ENCODE results near the gene DPM3.

GRCh38 chr1:155128755-155129473 is 11.4 kb downstream of the DPM3 start:
- no peak for TF ChIP-seq ZBTB1 (tag by site-specific recombination; IDR thresholded peaks at IDR 0.05)
- TF ChIP-seq ZNF121 (tag by site-specific recombination; IDR thresholded peaks at IDR 0.05), result no peak
- no peak for TF ChIP-seq CTCF (tag by site-specific recombination; IDR thresholded peaks at IDR 0.05)
- TF ChIP-seq KLF10 (tag by site-specific recombination; IDR thresholded peaks at IDR 0.05), result no peak
- TF ChIP-seq PRDM1 (tag by site-specific recombination; IDR thresholded peaks at IDR 0.05), result no peak
- no peak for TF ChIP-seq ZNF704 (tag by site-specific recombination; IDR thresholded peaks at IDR 0.05)
- TF ChIP-seq ZBTB8A (tag by site-specific recombination; IDR thresholded peaks at IDR 0.05), result no peak
- TF ChIP-seq ZNF747 (tag by site-specific recombination; IDR thresholded peaks at IDR 0.05), result no peak
- no peak for TF ChIP-seq ZSCAN30 (tag by site-specific recombination; IDR thresholded peaks at IDR 0.05)
- TF ChIP-seq ZNF449 (tag by site-specific recombination; IDR thresholded peaks at IDR 0.05), result no peak
- TF ChIP-seq ZNF777 (tag by site-specific recombination; IDR thresholded peaks at IDR 0.05; ENCODE audit: borderline replicate concordance), result no peak
